Measurements from ENCODE around the gene DACT2. TPM values are rescaled to one million over a fixed set of nuclear protein-coding genes. Genes with fewer than 3 reads are reported as not detected.
"Not testable (repeated sequence)": the region's sequence is repeated elsewhere in the genome, so short reads cannot be mapped to it uniquely, and the experiment has no call there.

DACT2 gene
- total RNA-seq, 2 experiments from 2014 or later: 0.10 TPM; not detected in 1

- no peaks in the 10 kb centered on the region for H3K27me3 Mint-ChIP-seq
- no peak for DNase-seq
Measured at GRCh38 chr6:168286116-168286515, 33.5 kb downstream of the DACT2 start.

DNA sequence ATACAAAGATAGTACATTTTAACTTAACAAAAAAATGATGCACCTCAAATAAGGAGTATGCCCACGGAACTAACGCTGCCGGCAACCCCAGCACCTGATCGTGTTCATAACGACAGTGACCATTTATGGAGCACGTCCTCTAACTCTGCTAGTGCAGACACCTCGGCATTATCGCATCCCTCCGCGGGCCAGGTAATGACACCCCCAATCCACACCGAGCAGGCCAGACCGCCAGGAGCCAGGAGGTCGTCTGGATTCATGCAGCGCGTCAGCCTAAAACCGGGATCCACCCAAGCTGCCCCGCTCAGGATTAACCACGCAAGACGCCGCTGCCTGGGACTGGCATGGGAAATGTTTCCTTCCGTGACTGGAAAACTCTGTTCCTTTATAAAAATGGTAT is 34.1 kb downstream of the DACT2 start:
- H3K27me3 Mint-ChIP-seq: no peaks in the 10 kb centered on the region
- H3K4me1 Mint-ChIP-seq: peaks cover 4% of the 10 kb centered on the region
- H3K36me3 Mint-ChIP-seq (ENCODE audit: low read depth): no peaks in the 10 kb centered on the region
- POLR2A ChIA-PET: no interaction called here
- CTCF ChIA-PET: no interaction called here
- no peaks in the 10 kb centered on the region for H3K9me3 Mint-ChIP-seq
- H3K27ac Mint-ChIP-seq: no peak overlapping the region
- H3K4me3 Mint-ChIP-seq: no peak overlapping the region
- DNase-seq: no peak

More at GRCh38 chr6:168286116-168286515, 33.5 kb downstream of the DACT2 start:
- CTCF ChIA-PET: no interaction called here
- H3K27ac Mint-ChIP-seq: no peak overlapping the region
- H3K9me3 Mint-ChIP-seq: no peaks in the 10 kb centered on the region
- no peaks in the 10 kb centered on the region for H3K36me3 Mint-ChIP-seq (ENCODE audit: low read depth)
- peaks cover 4% of the 10 kb centered on the region for H3K4me1 Mint-ChIP-seq
- POLR2A ChIA-PET: no interaction called here
- no peak overlapping the region for H3K4me3 Mint-ChIP-seq

DNA sequence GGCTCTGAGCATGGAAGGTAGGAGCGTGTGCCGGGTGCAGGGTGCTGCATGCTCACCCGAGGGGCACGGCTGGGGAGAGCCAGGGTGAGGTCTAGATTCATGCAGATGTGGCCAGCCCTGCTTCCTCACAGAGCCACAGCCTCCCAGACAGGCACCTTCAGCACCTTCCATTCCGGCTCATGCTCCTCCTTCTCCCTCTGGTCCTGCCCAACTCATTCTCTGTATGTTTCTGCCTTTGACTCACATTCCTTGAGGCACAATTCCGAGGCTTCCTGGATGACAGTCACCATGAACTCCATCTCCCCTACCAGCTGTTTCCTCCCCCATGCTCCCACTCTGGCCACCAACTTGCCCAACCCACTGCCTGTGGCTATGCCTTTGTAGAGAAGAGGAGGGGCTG is 35.4 kb downstream of the DACT2 start:
- Mint-ChIP-seq H3K4me1 (peaks cover 4% of the 10 kb centered on the region), H3K27ac (no peak overlapping the region), H3K9me3 (no peaks in the 10 kb centered on the region), H3K27me3 (no peaks in the 10 kb centered on the region), H3K36me3 (ENCODE audit: low read depth) (no peaks in the 10 kb centered on the region), H3K4me3 (no peak overlapping the region)
- ChIA-PET POLR2A (no interaction called here), CTCF (no interaction called here)
- DNase-seq: no peak

- DNase-seq: no peak
- ChIA-PET POLR2A (no interaction called here), CTCF (no interaction called here)
- Mint-ChIP-seq H3K9me3 (no peaks in the 10 kb centered on the region), H3K36me3 (ENCODE audit: low read depth) (no peaks in the 10 kb centered on the region), H3K27me3 (no peaks in the 10 kb centered on the region), H3K4me3 (no peak overlapping the region), H3K4me1 (peaks cover 4% of the 10 kb centered on the region), H3K27ac (no peak overlapping the region)
Measured at GRCh38 chr6:168283686-168284025, 35.9 kb downstream of the DACT2 start.

DNA sequence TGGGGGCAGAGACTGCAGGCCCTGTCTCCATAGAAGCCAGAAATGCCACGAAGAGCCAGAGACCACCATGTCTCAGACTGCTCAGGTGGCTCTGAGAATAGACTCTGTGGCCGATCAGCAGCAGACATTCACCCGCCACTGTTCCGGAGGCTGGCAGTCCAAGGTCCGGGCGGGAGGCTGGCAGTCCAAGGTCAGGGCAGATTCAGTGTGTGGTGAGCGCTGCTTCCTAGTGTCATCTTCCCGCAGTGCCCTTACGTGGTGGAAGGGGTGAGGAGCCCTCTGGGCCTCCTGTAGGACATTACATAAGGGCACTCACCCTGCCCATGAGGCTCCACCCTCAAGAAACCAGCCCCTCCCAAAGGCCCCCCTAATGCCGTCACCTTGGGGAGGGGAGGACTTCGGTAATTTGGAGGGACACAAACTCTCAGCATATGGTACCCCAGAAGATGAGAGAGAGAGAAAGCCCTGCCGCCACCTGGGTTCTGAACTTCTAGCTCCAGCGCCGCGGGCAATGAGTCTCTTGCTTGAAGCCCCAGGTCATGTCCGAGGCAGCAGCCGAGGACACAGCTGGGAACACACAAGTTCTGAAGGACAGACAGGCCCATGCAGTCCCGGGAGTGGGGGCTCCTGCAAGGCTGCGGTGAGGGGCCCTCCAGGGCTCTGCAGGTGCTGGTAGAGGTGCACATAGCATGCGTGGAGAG is 36.4 kb downstream of the DACT2 start:
- no peak for DNase-seq
- no peaks in the 10 kb centered on the region for H3K27me3 Mint-ChIP-seq
- no peaks in the 10 kb centered on the region for H3K9me3 Mint-ChIP-seq
- no peaks in the 10 kb centered on the region for H3K36me3 Mint-ChIP-seq (ENCODE audit: low read depth)
- CTCF ChIA-PET: no interaction called here
- H3K4me1 Mint-ChIP-seq: peaks cover 4% of the 10 kb centered on the region
- POLR2A ChIA-PET: no interaction called here
- no peak overlapping the region for H3K27ac Mint-ChIP-seq
- H3K4me3 Mint-ChIP-seq: no peak overlapping the region

DNA sequence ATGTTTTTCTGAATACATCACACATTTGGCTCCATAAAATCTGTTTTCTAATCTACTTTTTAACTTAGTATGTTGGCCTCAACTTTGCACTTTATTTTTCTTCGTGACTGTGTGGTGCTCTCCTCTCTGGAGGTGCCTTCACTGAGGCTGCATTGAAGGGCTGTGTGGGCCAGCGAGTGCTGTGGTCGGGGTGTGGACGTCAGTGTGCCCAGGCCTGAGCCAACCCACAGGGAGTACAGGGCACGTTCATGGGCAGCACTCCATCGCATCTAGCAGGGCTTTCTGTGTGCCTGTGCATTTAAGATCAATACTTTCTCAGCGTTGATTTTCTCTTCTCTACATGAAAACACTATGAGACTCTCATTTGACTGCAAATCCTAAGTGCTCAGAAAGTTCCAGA is 37.8 kb downstream of the DACT2 start:
- Mint-ChIP-seq H3K27ac (no peak overlapping the region), H3K4me1 (no peaks in the 10 kb centered on the region), H3K9me3 (no peaks in the 10 kb centered on the region), H3K4me3 (no peak overlapping the region), H3K27me3 (no peaks in the 10 kb centered on the region), H3K36me3 (ENCODE audit: low read depth) (no peaks in the 10 kb centered on the region)
- DNase-seq: no peak
- ChIA-PET CTCF (no interaction called here), POLR2A (no interaction called here)

GRCh38 chr6:168281314-168281713 is 38.3 kb downstream of the DACT2 start:
- H3K36me3 Mint-ChIP-seq (ENCODE audit: low read depth); CTCF ChIA-PET; H3K27me3 Mint-ChIP-seq; H3K4me1 Mint-ChIP-seq; POLR2A ChIA-PET; H3K9me3 Mint-ChIP-seq; DNase-seq; H3K27ac Mint-ChIP-seq; H3K4me3 Mint-ChIP-seq: not testable (repeated sequence)

GRCh38 chr6:168280899-168281245 is 38.7 kb downstream of the DACT2 start:
- CTCF ChIA-PET: no interaction called here
- DNase-seq: no peak
- Mint-ChIP-seq H3K27me3 (no peaks in the 10 kb centered on the region), H3K4me3 (no peak overlapping the region), H3K9me3 (no peaks in the 10 kb centered on the region), H3K4me1 (no peaks in the 10 kb centered on the region), H3K36me3 (ENCODE audit: low read depth) (no peaks in the 10 kb centered on the region), H3K27ac (no peak overlapping the region)
- POLR2A ChIA-PET: no interaction called here

DNA sequence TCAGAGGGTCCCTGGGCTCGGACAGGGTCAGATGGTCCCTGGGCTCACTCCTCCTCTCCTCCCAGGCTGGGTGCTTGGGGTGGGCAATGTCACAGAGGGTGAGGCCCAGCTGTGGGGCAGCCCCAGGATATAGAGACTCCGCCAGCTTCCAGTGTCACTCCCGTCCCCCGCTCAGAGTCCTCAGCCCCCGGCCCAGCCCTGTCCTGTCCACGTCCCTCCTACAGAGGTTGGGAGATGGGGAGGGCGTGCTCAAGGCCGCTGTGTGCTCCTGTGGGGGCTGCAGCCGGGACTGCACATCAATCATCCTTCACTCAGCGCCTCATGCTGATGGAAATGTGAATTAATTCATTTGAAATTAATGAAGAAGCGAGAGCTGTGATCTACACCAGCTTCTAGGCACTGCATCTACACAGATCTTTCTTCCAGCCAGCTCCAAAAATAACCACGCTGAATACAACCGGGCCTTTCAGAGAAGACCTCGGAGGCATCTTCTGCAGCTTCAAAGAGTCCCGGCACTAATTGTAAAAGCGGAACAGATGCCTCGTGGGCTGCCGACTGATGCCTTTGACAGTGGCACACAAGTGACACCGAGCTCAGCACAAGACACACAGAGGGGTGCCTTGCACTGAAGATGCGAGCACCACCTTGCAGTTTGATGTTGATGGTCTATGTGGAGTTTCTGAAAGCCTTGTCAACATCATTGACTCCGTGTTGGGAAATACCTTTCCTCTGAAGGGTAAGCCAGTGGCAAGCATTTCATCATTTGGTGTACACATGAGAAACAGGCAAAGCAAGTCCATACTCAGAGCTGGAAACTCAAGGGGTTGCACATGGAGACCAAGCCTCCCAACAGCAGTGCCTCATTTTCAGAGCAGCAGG is 39.3 kb downstream of the DACT2 start:
- no peak overlapping the region for H3K4me3 Mint-ChIP-seq
- H3K27ac Mint-ChIP-seq: no peak overlapping the region

GRCh38 chr6:168279403-168279935 is 40.1 kb downstream of the DACT2 start:
- H3K27ac Mint-ChIP-seq: no peak overlapping the region
- ChIA-PET POLR2A (no interaction called here), CTCF (no interaction called here)
- no peak for DNase-seq
- H3K27me3 Mint-ChIP-seq: no peaks in the 10 kb centered on the region
- H3K4me1 Mint-ChIP-seq: no peaks in the 10 kb centered on the region
- H3K36me3 Mint-ChIP-seq (ENCODE audit: low read depth): no peaks in the 10 kb centered on the region
- H3K4me3 Mint-ChIP-seq: no peak overlapping the region
- no peaks in the 10 kb centered on the region for H3K9me3 Mint-ChIP-seq

More for the DNA sequence above, 39.3 kb downstream of the DACT2 start:
- H3K4me1 Mint-ChIP-seq: no peaks in the 10 kb centered on the region
- no peak for DNase-seq
- no peaks in the 10 kb centered on the region for H3K36me3 Mint-ChIP-seq (ENCODE audit: low read depth)
- CTCF ChIA-PET: no interaction called here
- no peaks in the 10 kb centered on the region for H3K27me3 Mint-ChIP-seq
- POLR2A ChIA-PET: no interaction called here
- H3K9me3 Mint-ChIP-seq: no peaks in the 10 kb centered on the region

DNA sequence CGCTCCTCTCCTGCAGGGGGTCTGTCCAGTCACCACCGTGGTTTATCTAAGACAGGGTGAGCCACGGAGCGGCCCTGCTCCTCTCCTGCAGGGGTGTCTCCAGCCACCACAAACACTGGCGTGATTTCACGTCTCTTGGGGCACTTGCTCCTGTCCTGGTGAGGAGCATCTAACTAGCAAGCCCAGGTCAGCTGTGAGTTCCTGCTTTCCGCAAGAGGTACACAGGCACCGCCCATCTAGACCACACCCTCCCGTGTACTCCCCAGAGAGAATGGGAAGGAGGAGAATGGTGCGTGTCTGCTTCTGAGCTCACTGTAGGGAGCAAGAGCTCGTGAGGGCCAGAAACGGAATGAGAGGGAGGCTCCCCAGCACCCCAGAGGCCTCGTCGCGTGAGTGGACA is 40.7 kb downstream of the DACT2 start:
- no peak for DNase-seq
- ChIA-PET CTCF (no interaction called here), POLR2A (no interaction called here)
- no peaks in the 10 kb centered on the region for H3K4me1 Mint-ChIP-seq
- H3K27me3 Mint-ChIP-seq: no peaks in the 10 kb centered on the region
- H3K36me3 Mint-ChIP-seq (ENCODE audit: low read depth): no peaks in the 10 kb centered on the region
- H3K9me3 Mint-ChIP-seq: no peaks in the 10 kb centered on the region
- no peak overlapping the region for H3K27ac Mint-ChIP-seq
- H3K4me3 Mint-ChIP-seq: no peak overlapping the region

DNA sequence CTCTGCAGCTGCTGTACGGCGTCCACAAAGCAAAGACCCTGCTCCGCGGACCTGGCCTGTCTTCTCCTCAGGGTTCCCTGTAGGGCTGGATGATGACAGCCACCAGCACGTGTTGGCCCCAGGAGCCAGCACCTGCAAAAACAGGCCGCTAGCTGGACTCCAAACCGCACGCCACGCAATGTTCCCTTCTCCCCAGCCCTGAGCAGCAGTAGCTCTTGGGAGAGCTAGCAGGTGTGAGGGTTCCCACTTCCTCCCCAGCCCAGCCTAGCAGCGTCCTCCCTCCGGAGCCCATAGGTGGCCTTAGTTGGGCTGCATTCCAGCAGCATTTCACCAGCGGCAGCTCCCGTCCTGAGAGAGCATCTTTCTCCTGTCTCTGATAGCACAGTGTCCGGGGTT is 42.3 kb downstream of the DACT2 start:
- no peak for DNase-seq
- CTCF ChIA-PET: no interaction called here
- peaks cover 2% of the 10 kb centered on the region for H3K27me3 Mint-ChIP-seq
- no peak overlapping the region for H3K27ac Mint-ChIP-seq
- H3K4me3 Mint-ChIP-seq: no peak overlapping the region
- H3K4me1 Mint-ChIP-seq: no peaks in the 10 kb centered on the region
- no peaks in the 10 kb centered on the region for H3K9me3 Mint-ChIP-seq
- no peaks in the 10 kb centered on the region for H3K36me3 Mint-ChIP-seq (ENCODE audit: low read depth)
- POLR2A ChIA-PET: no interaction called here

- H3K36me3 Mint-ChIP-seq (ENCODE audit: low read depth): no peaks in the 10 kb centered on the region
- no peak for DNase-seq
- no peak overlapping the region for H3K4me3 Mint-ChIP-seq
- no peak overlapping the region for H3K27ac Mint-ChIP-seq
- no peaks in the 10 kb centered on the region for H3K9me3 Mint-ChIP-seq
- POLR2A ChIA-PET: no interaction called here
- H3K27me3 Mint-ChIP-seq: peaks cover 2% of the 10 kb centered on the region
- no peaks in the 10 kb centered on the region for H3K4me1 Mint-ChIP-seq
- CTCF ChIA-PET: no interaction called here
Measured at GRCh38 chr6:168276576-168277273, 42.9 kb downstream of the DACT2 start.

Data from activated CD4-positive, alpha-beta T cell treated with anti-CD3 and anti-CD28 coated beads, Interleukin-2, amount 10 ng/mL, durations not matched to agents 7 days and 5 days (primary cell).